Measurements from ENCODE around the gene KCNT2.

Gene KCNT2

DNA sequence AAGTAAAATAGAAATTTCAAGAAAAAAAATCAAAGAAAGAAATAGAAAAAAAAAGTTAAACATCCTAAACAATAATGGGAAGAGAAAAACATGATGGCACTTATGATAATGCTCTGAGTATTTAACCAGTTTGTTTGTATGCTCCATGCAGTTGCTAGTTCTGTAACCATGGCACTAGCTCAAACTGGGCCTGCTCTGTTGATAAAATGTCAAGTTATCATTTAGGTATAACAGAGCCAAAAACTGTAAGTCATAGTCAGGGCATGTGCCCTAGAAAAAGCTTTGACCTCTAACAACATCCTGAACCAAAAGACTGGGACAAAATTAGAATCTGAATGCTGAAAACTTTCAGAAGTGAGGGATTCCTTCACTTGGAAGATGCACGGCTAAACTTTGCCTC is 148.9 kb downstream of the KCNT2 start:
- H3K4me3 ChIP-seq (ENCODE audit: low read depth, low read length), result no peak overlapping the region
- no peak for DNase-seq (ENCODE audit: low read depth)
- TF ChIP-seq, protein P1, sequence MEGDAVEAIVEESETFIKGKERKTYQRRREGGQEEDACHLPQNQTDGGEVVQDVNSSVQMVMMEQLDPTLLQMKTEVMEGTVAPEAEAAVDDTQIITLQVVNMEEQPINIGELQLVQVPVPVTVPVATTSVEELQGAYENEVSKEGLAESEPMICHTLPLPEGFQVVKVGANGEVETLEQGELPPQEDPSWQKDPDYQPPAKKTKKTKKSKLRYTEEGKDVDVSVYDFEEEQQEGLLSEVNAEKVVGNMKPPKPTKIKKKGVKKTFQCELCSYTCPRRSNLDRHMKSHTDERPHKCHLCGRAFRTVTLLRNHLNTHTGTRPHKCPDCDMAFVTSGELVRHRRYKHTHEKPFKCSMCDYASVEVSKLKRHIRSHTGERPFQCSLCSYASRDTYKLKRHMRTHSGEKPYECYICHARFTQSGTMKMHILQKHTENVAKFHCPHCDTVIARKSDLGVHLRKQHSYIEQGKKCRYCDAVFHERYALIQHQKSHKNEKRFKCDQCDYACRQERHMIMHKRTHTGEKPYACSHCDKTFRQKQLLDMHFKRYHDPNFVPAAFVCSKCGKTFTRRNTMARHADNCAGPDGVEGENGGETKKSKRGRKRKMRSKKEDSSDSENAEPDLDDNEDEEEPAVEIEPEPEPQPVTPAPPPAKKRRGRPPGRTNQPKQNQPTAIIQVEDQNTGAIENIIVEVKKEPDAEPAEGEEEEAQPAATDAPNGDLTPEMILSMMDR (IDR thresholded peaks at IDR 0.05; ENCODE audit: insufficient read depth, low read depth, low read length, missing control alignments), result no peak

DNA sequence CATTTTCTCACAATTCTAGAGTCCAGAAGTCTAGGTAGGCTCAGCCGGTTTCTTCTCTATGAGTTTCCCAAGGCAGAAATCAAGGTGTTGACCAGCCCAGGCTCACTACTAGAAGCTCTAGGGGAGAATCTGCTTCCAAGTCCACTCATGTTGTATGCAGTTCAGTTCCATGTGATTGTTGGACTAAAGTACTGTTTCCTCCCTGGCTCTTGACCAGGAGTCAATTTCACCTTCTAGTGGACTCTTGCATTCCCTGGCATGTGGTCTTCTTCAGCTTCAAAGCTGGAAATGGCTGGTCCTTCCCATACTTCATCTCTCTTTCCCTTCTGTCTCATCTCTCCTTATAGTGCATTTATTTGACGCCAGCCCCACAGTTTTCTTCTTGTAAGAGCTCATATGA is 153.4 kb downstream of the KCNT2 start:
- TF ChIP-seq, protein P1 (IDR thresholded peaks at IDR 0.05; ENCODE audit: insufficient read depth, low read depth, low read length, missing control alignments), result no peak
- H3K4me3 ChIP-seq (ENCODE audit: low read depth, low read length), result no peak overlapping the region
- no peak for DNase-seq (ENCODE audit: low read depth)

DNA sequence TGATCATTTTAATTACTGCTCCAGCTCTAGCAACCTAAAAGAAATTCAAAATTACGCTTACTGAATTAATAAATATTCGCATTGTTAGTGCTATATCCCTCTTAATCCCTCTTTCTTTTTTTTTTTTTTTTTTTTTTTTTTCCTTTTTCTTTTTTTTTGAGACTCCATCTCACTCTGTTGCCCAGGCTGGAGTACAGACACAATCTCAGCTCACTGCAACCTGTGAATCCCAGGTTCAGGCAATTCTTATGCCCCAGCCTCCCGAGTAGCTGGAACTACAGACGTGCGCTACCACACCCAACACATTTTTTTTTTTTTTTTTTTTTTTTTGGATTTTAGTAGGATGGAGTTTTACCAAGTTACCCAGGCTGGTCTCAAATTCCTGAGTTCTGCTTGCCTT is 157.1 kb downstream of the KCNT2 start:
- TF ChIP-seq, protein P1 (IDR thresholded peaks at IDR 0.05; ENCODE audit: insufficient read depth, low read depth, low read length, missing control alignments), result no peak
- H3K4me3 ChIP-seq (ENCODE audit: low read depth, low read length), result no peak overlapping the region
- no peak for DNase-seq (ENCODE audit: low read depth)

DNA sequence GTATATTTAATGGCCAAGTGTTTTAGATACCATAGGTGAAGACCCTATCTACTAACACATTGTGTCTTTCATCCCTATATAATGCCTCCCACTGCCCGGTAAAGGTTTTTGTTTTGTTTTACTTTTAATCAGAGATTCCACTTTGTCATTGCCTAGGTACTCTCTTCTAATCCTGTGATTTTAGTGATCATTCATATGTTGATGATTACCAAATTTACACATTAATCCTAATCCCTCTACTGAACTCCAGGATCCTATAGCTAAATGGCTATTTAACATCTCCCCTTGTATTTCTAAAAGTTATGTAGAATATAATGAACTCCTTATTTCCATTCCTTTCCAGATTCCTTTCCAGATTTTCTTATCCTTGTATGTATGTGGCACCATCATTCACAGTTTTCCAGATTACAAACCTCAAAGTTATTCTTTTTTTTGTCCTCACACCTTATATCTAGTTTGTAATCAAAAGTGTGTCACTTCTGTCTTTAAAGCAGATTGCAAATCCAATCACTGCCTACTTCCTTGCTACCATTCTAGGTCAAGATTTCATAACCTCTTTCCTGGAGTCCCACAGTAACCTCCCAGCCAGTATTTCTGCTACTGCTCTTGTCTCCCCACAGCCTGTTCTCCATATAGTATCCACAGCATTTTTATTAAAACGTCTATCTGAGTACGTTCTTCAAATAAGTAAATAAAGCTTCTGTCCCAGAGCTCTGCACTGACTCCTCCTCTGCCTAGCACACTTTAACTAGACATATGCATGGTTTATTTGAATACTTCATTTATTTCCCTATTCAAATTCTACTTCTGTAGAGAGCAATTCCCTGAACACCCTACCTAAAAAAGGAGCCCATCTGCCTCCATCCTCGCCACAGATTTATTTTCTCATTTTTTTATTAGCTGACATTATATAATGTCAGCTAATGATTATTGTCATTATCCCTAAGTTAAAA is 157.8 kb downstream of the KCNT2 start:
- TF ChIP-seq, protein P1 (IDR thresholded peaks at IDR 0.05; ENCODE audit: insufficient read depth, low read depth, low read length, missing control alignments), result no peak
- DNase-seq (ENCODE audit: low read depth), result no peak

DNA sequence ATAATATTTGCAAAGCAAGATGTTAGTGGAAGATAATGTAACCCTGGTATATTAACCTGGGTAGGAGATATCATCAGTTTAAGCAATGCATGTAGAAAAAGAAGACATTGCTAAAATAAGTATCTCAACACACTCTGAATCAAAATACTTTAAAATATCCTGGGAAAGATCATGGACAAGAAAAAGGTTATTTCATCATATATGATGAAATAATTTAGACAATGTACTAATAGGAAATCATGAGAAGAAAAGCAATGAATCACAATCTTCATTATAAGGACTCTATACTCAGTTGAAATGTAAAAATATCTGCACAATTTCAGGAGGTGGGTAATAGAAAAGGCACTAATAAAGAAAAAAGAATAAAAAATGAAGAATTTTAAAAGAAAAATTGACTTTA is 158.8 kb downstream of the KCNT2 start:
- TF ChIP-seq, protein P1 (IDR thresholded peaks at IDR 0.05; ENCODE audit: insufficient read depth, low read depth, low read length, missing control alignments), result no peak
- DNase-seq (ENCODE audit: low read depth), result no peak
- no peak overlapping the region for H3K4me3 ChIP-seq (ENCODE audit: low read depth, low read length)

More for the DNA sequence above, 157.8 kb downstream of the KCNT2 start:
- no peak overlapping the region for H3K4me3 ChIP-seq (ENCODE audit: low read depth, low read length)

DNA sequence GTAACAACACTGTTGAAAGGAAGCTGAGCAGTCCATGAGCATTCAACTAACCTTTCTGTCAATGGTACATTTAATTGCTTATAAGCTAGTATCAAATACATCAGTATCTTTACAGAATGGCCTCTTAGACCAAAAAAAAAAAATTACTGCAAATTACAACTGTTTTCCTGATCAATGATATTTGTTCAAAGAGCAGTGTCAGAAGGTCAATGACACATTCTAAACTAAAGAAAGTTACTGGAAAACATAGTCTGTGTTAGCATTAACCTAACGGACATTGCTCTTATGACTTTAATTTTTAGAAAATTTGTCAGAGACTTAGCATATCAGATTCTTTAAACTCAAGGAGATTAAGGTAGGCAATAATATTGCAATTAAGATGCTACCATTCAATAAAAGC is 162.5 kb downstream of the KCNT2 start:
- DNase-seq (ENCODE audit: low read depth), result no peak
- H3K4me3 ChIP-seq (ENCODE audit: low read depth, low read length), result no peak overlapping the region
- TF ChIP-seq, protein P1 (IDR thresholded peaks at IDR 0.05; ENCODE audit: insufficient read depth, low read depth, low read length, missing control alignments), result no peak

Measured in GM12865 (cell line).